ENCODE data around the gene HTRA3.

DNA sequence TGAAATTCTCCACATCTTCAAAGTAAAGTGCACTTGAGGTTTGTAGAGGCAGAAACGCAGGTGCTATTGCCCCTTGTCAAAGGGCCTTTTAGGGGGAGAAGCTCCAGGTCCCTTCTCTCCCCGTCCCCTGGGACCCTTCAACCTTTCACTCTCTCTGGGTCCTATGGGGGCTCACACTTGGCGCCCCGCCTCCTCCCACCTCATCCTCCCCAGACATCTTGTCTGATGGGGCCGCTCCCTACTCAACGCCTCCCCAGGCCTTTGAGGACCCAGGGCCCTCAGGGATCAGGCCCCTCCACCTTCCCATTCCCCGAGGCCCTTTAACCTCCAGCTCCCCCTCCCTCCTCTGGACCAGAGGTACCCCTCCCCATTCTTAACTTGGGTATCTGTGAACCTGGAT is 1.3 kb upstream of the HTRA3 start:
- TF ChIP-seq, protein P1, sequence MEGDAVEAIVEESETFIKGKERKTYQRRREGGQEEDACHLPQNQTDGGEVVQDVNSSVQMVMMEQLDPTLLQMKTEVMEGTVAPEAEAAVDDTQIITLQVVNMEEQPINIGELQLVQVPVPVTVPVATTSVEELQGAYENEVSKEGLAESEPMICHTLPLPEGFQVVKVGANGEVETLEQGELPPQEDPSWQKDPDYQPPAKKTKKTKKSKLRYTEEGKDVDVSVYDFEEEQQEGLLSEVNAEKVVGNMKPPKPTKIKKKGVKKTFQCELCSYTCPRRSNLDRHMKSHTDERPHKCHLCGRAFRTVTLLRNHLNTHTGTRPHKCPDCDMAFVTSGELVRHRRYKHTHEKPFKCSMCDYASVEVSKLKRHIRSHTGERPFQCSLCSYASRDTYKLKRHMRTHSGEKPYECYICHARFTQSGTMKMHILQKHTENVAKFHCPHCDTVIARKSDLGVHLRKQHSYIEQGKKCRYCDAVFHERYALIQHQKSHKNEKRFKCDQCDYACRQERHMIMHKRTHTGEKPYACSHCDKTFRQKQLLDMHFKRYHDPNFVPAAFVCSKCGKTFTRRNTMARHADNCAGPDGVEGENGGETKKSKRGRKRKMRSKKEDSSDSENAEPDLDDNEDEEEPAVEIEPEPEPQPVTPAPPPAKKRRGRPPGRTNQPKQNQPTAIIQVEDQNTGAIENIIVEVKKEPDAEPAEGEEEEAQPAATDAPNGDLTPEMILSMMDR (IDR thresholded peaks at IDR 0.05; ENCODE audit: poor library complexity, severe bottlenecking) = no peak
- TF ChIP-seq EZH2 (IDR thresholded peaks at IDR 0.05; ENCODE audit: borderline replicate concordance, insufficient read depth, low read length, poor library complexity, severe bottlenecking) (no peak), TAF1 (IDR thresholded peaks at IDR 0.05; ENCODE audit: low read depth) (no peak), RAD21 (conservative IDR thresholded peaks at IDR 0.05) (no peak), EP300 (conservative IDR thresholded peaks at IDR 0.05; ENCODE audit: poor library complexity, severe bottlenecking) (no peak), POLR2AphosphoS5 (IDR thresholded peaks at IDR 0.05) (no peak), MXI1 (conservative IDR thresholded peaks at IDR 0.05; ENCODE audit: poor library complexity, severe bottlenecking) (no peak), SMC3 (conservative IDR thresholded peaks at IDR 0.05; ENCODE audit: poor library complexity) (no peak)
- TF ChIP-seq, protein P2, sequence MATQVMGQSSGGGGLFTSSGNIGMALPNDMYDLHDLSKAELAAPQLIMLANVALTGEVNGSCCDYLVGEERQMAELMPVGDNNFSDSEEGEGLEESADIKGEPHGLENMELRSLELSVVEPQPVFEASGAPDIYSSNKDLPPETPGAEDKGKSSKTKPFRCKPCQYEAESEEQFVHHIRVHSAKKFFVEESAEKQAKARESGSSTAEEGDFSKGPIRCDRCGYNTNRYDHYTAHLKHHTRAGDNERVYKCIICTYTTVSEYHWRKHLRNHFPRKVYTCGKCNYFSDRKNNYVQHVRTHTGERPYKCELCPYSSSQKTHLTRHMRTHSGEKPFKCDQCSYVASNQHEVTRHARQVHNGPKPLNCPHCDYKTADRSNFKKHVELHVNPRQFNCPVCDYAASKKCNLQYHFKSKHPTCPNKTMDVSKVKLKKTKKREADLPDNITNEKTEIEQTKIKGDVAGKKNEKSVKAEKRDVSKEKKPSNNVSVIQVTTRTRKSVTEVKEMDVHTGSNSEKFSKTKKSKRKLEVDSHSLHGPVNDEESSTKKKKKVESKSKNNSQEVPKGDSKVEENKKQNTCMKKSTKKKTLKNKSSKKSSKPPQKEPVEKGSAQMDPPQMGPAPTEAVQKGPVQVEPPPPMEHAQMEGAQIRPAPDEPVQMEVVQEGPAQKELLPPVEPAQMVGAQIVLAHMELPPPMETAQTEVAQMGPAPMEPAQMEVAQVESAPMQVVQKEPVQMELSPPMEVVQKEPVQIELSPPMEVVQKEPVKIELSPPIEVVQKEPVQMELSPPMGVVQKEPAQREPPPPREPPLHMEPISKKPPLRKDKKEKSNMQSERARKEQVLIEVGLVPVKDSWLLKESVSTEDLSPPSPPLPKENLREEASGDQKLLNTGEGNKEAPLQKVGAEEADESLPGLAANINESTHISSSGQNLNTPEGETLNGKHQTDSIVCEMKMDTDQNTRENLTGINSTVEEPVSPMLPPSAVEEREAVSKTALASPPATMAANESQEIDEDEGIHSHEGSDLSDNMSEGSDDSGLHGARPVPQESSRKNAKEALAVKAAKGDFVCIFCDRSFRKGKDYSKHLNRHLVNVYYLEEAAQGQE (IDR thresholded peaks at IDR 0.05; ENCODE audit: borderline replicate concordance) = no peak

Data from neural cell (in vitro differentiated cells).